Measurements from ENCODE around the gene GADL1.

GADL1 gene

GRCh38 chr3:30708472-30708871 is 186.0 kb downstream of the GADL1 start:
- no peaks in the 10 kb centered on the region for H3K9me2 ChIP-seq (ENCODE audit: low read depth, low read length)
- no peaks in the 10 kb centered on the region for H4K20me1 ChIP-seq (ENCODE audit: insufficient read depth, low read length)
- no peak overlapping the region for H3K27ac ChIP-seq (ENCODE audit: low read depth, low read length, poor library complexity, severe bottlenecking)
- H3K79me2 ChIP-seq (ENCODE audit: insufficient read depth, low read length): no peaks in the 10 kb centered on the region
- peaks cover 22% of the 10 kb centered on the region for H3K4me1 ChIP-seq (ENCODE audit: insufficient read depth, low read length, severe bottlenecking)
- H3K4me3 ChIP-seq (ENCODE audit: low read depth, low read length, poor library complexity, severe bottlenecking): no peak overlapping the region
- peaks cover 6% of the 10 kb centered on the region; the same call in 1 of the 2 replicates for H3K9me3 ChIP-seq (ENCODE audit: low read length)
- no peak overlapping the region for H3K4me2 ChIP-seq (ENCODE audit: low read length)
- no peak overlapping the region for H2AFZ ChIP-seq (ENCODE audit: low read length)
- no peaks in the 10 kb centered on the region for H3K27me3 ChIP-seq (ENCODE audit: insufficient read depth, low read length)
- H3F3A ChIP-seq (ENCODE audit: insufficient read depth, low read length): no peaks in the 10 kb centered on the region
- H3K9ac ChIP-seq (ENCODE audit: low read length): no peak overlapping the region
- TF ChIP-seq EZH2 (IDR thresholded peaks at IDR 0.05; ENCODE audit: borderline replicate concordance, low read length) (no peak), CTCF (IDR thresholded peaks at IDR 0.05; ENCODE audit: low read length) (no peak)
- peaks cover under 1% of the 10 kb centered on the region; the same call in 1 of the 2 replicates for H3K36me3 ChIP-seq (ENCODE audit: insufficient read depth, low read length)

- Histone ChIP-seq H3K27me3 (ENCODE audit: insufficient read depth, low read length) (no peaks in the 10 kb centered on the region), H3K9me2 (ENCODE audit: low read depth, low read length) (no peaks in the 10 kb centered on the region), H3K79me2 (ENCODE audit: insufficient read depth, low read length) (no peaks in the 10 kb centered on the region), H3K9me3 (ENCODE audit: low read length) (peaks cover 12% of the 10 kb centered on the region; the same call in 1 of the 2 replicates), H3K27ac (ENCODE audit: low read depth, low read length, poor library complexity, severe bottlenecking) (no peak overlapping the region), H3K4me2 (ENCODE audit: low read length) (no peak overlapping the region), H3K9ac (ENCODE audit: low read length) (no peak overlapping the region), H3F3A (ENCODE audit: insufficient read depth, low read length) (no peaks in the 10 kb centered on the region), H4K20me1 (ENCODE audit: insufficient read depth, low read length) (no peaks in the 10 kb centered on the region), H3K4me1 (ENCODE audit: insufficient read depth, low read length, severe bottlenecking) (peaks cover 18% of the 10 kb centered on the region), H2AFZ (ENCODE audit: low read length) (no peak overlapping the region), H3K36me3 (ENCODE audit: insufficient read depth, low read length) (peaks cover 7% of the 10 kb centered on the region; the same call in 1 of the 2 replicates), H3K4me3 (ENCODE audit: low read depth, low read length, poor library complexity, severe bottlenecking) (no peak overlapping the region)
- no peak for TF ChIP-seq CTCF (IDR thresholded peaks at IDR 0.05; ENCODE audit: low read length)
- TF ChIP-seq EZH2 (IDR thresholded peaks at IDR 0.05; ENCODE audit: borderline replicate concordance, low read length): no peak
Measured at GRCh38 chr3:30707825-30708224, 186.6 kb downstream of the GADL1 start.

- Histone ChIP-seq H3K9me2 (ENCODE audit: low read depth, low read length) (no peaks in the 10 kb centered on the region), H3K79me2 (ENCODE audit: insufficient read depth, low read length) (no peaks in the 10 kb centered on the region), H4K20me1 (ENCODE audit: insufficient read depth, low read length) (no peaks in the 10 kb centered on the region), H3K4me1 (ENCODE audit: insufficient read depth, low read length, severe bottlenecking) (no peaks in the 10 kb centered on the region), H3K27me3 (ENCODE audit: insufficient read depth, low read length) (no peaks in the 10 kb centered on the region), H2AFZ (ENCODE audit: low read length) (no peak overlapping the region), H3K9me3 (ENCODE audit: low read length) (peaks cover 15% of the 10 kb centered on the region; the same call in 1 of the 2 replicates), H3K4me3 (ENCODE audit: low read depth, low read length, poor library complexity, severe bottlenecking) (no peak overlapping the region), H3F3A (ENCODE audit: insufficient read depth, low read length) (no peaks in the 10 kb centered on the region), H3K9ac (ENCODE audit: low read length) (no peak overlapping the region), H3K36me3 (ENCODE audit: insufficient read depth, low read length) (peaks cover 7% of the 10 kb centered on the region; the same call in 1 of the 2 replicates), H3K27ac (ENCODE audit: low read depth, low read length, poor library complexity, severe bottlenecking) (no peak overlapping the region), H3K4me2 (ENCODE audit: low read length) (no peak overlapping the region)
- TF ChIP-seq EZH2 (IDR thresholded peaks at IDR 0.05; ENCODE audit: borderline replicate concordance, low read length) (no peak), CTCF (IDR thresholded peaks at IDR 0.05; ENCODE audit: low read length) (no peak)
Measured at GRCh38 chr3:30704931-30705890, 189.2 kb downstream of the GADL1 start.

All from OCI-LY1 (cell line).